EL (cell line): ENCODE measurements around the gene DCTN3.

Source experiments
- DNase-seq: peaks from one replicate; pipeline ENCODE4 v3.0.0-alpha.2; 2016

DCTN3 gene

DNA sequence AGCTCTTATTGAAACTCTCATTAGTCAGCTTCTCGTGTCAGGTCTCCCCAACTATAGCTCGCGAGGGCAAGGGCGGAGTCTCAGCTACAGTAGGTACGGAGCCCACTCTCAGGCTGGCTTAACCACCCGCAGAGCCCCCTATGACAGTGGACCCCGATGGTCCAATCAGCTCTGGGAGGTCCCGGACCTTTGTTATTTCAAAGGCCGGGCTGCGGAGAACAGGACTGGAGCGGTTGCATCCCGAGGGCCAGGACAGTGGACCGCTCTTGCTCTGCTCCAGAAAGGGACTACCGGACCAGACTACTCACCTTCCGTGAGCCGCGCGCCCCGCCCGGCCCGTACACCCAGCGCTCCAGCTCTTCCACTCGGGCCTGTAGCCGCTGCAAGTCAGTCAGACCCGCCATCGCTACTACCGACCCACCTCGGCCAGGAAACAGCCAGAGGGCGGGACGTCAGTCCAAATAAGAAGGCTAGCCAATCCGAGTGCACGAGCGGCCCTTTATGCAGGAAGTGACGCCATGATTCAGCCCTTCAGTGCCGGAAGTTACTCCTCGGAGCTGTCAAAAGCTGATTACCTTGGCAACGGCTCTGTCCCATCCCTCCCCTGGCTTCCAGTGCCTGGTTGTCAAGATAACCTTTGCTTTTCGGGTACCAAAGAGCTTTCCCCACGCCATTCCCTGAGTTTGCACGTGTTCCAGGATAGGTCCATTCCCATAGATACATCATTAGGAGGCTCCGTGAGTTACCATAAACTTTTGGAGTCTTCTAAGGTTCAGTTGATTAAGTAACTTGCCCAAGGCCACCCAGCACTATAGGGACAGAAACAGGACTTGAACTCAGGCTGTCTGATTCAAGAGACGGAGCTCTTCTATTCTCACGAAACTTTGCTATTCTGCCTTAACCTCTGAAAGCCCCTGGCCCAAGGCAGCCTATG is at the start of gene DCTN3:
DCTN3 (minus strand) TSS at position 435 of the 934 bp plus-strand sequence; CDS start at position 404, 31 bp downstream.
- peak; percentile 96 for DNase-seq

DNA sequence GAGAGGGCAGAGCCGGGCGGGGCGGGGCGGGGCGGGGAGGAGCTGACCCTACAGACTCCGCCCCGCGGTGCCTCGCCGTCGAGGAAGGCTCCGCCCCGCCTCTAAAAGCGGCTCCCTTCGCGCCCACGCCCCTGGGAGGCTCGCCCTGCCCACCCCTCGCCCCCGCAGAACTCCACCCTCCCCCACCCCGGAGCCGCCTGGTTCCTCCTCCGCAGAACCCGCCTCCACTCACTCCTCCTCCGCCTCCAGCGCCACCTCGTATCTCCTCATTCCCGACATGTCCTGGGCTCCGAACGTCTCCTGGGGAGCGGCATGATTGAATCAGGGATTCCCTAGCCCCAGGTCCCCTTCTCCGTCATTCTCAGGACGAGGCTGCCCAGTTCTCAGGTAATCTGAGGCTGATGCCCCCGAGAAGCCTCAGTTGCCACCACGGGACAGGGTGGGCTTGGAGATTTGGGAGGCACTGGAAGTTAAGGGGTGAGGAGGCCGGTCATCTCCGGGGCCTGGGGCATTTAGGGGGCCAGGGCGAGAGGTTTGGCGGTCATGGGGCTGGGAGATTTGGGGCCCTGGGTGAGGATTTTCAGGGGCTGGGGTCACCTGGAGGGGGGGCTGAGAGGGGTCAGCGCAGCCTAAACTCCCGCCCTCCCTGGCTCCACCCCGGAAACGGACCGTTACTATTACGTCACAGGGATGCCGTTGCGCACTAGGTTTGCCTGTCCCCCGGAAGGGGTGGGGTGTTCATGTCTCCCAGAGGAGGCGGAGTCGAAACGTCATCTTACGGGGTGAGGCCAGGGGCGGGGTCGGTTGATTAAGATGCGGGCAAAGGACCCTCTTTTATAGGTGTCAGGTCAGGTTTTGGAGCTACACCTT is 45.3 kb upstream of the DCTN3 start:
- DNase-seq, result peak; percentile 96

DNA sequence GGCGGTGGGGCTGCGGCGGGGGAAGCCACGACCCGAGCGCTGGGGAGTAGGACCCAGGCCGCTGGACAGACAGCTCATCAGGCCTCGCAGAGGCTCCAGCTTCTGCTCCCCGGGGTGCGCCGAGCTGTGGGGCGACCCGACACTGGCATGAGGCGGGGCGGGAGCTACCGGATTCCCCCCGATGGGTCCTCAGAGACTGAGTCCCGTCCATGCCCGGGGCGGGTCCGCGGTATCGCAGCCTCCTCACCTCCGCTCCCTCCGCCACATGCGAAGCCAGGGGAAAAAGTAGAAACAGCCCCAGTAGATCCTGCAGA is 44.7 kb upstream of the DCTN3 start:
- no peak for DNase-seq

DNA sequence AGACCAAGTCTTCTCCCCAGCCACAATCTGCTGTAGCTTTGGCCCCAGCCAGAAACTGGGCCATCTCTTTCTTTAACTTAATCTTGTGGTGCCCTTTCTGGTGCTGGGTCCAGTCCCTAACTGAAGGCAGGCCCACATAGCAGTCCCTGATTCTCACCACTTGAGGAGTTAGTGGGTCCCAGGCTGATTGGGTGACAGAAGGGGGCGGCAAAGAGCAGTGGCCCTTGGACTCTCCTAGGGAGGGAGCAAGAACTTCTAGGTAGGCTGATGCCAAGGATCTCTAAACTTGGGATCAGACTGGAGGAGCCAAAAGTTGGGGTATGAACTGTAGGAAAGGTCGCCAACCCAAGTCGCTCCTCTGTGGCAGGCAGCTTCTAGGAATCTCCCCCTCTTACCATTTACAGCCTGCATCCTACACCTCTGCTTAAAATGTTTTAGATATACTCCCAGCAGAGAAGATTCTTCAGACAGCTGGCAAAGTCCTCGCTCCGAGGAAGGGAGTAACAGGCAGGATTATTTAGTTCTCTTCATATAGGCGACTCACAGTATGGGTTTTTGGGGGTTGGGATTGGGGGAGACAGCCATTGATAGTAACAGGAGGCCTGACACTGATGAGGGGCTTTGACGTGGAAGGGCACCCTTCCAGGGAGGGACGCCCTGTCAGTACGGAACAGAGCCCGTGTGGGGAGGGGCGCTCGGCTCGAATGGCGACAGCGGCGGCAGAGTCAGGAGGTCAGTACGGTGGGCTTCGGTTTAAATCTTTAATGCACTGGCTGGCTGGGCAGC is 44.2 kb upstream of the DCTN3 start:
- peak; percentile 83 for DNase-seq

DNA sequence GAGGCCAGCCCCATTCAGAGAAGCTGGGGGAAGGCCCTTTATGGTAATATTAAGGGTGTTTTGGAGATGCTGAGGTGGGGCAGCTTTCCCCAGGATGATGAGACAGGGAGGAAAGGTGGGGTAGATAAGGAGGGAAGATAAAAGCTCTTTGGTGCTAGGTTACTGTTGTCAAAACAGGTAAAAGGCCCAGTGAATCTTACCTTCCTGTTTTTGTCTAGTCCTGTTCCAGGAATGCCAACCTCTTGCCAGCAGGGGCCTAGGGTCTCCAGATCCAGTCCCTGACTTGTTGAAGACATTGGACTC is 43.0 kb upstream of the DCTN3 start:
- DNase-seq, result no peak

DNA sequence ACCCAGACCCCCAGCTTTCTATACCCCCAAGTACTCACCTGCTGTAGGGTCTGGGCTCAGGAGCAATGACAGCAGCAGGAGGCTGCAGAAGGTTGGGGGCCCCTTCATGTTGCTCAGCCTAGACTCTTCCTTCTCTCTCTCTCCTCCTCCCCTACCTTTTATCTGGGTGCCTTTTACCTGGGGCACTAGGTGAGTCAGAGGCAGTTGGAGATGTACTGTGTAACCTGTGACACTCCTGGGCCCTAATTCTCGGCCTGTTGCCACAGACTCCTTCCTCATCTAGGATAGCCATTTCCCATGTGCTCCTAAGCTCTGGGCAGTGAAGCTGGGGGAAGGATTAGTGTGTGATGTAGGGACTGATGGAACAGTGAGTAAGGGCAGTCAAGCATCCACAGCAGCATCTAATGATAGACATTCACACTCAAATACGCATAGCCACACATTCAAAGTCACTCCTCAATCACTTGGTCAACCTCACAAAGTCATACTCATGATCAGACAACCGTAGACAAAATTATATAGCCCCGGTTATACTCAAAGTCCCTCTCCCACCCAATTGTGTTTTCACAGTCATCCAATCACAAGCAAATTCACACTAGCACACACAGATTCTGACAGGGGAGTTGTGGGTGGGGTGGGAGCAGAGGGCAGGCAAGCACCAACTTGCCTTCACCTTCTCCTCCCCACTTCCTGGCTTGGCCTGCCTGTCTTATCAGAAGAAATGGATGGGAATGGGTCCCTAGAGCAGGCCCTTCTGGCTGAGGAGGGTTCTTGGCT is 42.4 kb upstream of the DCTN3 start, which contains the start of gene CCL27:
CCL27 (minus strand) TSS at position 132 of the 777 bp plus-strand sequence; CDS start at position 108, 24 bp downstream.
- no peak for DNase-seq

DNA sequence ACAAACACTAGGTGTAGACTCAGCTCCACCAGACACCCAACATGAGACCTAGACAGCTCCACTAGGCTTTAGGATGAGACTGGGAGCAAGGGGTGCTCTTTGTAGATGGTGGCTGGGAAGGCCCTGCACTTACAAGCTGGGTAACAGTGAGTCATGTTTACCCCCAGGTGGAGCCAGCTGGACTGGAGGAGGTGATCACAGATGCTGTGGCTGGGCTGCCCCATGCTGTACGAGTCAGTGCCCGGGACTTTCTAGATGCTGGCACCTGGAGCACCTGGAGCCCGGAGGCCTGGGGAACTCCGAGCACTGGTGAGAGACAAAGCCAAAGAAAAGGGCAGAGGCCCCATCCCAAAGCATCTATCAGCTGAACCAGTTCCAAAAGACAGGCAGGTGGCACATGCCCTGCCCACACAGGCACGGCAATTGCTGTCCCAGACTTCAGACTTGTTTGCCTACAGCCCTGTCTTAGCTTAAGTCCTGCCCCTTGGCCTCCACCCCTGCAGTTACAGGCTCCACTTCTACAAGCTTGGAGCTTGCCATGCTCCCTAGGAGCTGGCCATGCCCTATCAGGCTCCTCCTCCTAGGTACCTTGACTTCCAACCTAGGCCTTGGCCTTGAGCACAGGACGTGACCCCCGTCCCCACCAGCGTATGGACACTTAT is 39.4 kb upstream of the DCTN3 start:
- no peak for DNase-seq

DNA sequence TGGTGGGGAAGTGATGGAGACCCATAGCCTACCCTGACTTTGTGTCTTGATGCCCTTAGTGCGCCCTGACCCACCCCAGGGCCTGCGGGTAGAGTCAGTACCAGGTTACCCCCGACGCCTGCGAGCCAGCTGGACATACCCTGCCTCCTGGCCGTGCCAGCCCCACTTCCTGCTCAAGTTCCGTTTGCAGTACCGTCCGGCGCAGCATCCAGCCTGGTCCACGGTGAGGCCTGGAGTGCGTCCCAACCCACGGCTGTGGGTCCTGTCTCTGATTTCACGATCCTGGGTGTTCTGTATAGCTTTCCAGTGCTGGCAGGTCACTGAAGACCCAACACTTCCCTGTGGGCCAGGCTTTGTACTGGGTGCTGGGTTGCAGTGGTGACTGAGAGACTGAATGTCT is 38.2 kb upstream of the DCTN3 start:
- DNase-seq, result no peak

DNA sequence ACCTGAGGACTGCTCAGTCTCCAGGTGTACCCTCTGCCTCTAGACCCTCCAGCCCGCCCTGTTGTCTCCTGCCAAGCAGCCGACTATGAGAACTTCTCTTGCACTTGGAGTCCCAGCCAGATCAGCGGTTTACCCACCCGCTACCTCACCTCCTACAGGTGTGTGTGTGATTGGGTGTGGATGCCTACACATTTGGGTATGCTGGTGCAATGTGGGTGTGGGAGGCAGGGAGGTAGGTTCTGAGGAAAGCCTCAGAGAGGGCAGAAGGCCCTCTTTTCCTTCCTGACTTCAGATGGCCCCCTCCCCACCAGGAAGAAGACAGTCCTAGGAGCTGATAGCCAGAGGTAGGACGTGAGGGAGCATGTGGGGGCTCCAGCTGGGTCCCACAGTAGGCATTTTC is 36.7 kb upstream of the DCTN3 start:
- no peak for DNase-seq

DNA sequence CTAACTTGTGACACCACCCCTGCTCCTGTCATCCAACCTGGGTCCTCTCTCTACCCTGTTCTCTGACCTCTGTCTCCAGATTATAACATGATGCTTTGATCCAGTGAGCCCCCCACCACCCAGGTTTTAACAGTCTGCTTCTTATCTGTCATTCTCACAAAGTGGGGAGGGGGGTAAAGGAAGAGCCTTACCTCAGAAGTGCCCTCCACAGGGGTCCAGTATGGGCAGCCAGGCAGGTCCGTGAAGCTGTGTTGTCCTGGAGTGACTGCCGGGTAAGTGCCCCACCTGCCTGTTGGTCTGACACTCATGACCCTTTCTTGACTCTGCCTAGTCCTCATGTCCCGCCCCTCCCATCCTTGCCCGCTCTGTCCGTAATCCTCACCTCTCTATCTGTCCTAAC is 35.1 kb upstream of the DCTN3 start:
- no peak for DNase-seq

DNA sequence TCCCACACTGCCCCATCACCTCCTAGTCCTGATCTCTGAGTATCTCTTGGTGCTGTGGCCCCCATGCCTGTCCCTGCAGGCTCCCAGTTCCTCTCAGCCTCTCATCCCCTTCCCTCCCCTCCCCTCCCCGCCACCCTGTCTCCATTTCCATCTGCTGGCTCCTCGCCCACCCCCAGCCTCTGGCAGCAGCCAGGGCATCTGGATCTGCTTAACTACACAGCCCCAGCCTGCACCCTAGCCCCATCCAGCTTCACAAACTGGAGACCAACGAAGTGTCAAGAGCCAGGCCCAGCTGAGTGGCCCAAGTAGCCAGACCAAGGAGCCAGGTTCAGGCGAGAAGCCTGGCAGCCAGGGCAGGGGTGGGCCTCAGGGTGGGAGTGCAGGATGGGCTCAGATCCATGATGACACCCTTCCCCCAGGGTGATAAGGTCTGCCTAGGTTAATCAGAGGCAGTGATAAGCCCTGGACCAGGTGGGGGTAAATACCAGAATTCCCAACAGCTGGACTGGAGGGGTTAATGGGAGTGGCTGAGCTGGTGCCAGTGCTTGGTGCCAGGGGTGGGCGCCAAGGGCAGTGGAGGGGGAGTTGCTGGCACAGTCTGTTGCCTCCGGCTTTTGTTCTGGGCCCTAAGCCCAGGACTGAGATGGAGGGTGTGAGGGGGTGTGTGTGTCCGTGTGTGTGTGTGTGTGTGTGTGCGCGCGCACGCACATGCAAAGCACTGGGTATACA is 34.2 kb upstream of the DCTN3 start:
- peak; percentile 41 for DNase-seq

DNA sequence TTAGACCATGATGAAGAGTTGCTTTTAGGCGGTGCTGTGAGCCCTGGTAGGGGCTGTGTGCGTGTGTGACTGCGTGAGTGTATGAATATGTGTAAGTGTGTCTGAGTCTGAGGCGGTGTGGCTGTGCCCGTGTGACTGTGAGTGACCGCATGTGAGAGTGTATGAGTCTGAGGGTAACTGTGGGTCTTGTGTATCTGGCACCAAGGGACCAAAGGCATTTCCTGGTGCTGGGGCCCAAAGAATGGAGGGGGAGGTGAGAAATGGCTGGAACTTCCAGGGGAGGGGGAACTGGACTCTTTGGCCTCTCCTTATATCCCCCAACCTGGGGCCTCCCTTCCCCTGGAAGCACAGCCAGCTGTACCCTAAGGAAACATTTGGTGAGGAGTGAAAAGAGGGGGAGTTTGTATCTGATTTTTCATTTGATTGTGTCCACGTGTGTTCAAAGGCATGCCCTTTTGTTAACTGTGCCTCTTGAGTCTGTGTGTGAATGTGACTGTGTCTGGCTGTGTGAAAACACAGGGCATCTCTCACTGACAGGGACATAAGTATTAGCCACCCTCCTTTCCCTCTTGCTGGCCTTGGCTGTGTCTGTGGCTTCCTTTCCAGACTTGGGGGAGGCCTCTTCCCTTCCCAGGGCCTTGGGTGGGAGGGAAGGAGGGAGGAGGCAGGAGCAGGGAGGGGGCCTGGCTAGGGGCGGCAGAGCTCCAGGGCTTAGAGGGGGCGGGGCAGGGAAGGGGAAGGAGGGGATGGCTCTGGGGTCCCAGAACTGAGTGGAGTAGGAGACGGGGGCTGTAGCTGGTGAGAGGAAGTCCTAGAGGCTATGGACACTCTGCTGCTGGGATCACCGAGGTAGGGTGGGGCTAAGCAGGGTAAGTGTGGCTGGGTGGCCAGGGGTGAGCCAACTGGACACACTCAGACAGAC is 33.1 kb upstream of the DCTN3 start:
- DNase-seq, result no peak

DNA sequence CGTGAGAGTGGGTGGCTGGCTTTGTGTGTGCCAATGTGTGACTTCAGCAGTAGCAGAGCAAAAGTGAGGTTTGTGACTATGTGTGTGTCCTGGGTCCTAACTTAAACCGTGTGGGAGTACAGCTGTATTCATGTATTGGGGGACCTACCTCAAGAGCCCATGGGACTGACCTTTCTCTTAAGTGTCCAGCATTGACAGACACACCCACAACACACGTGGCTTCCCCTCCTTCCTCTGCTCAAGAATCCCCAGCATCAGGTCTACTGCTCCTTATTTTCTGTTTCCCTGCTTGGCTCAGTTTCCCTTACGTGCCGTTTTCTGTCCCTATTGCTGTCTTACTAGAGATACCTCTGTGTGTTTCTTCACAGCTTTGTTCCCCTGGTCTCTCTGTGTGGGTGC is 32.3 kb upstream of the DCTN3 start:
- DNase-seq, result no peak

DNA sequence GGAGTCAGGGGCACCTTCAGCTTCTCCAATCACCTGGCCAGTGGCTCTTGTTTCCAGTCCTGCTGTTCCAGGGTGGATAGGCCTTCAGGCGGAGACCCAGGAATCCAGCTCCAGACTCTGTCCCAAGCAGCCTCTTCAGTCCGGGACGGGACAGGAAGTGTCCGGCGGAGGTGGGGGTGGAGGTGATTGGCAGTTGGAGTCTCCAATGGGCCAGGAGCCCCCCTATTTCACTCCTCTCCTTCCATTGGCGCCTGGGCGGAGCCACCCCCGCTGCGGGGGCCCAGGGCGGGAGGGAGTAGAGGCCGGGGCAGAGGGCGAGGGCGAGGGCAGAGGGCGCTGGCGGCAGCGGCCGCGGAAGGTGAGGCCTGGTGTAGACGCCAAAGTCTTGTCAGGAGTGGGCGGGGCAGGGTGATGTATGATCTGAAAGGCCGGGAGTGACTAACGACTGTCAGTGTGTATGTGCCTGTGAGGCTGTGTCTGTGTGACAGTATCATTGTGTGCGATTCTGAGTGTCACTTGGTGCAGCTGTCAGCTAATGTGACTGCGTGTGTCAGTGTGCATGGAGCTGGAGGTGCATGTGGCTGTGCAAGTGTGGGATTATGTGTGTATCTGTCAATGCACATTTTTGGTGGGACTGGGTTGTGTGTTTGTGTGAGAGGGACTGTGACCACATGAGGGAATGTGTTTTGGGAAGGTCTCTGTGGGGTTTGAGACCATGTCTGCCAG is 31.7 kb upstream of the DCTN3 start, which contains the start of gene IL11RA:
IL11RA (plus strand) TSS at position 310 of the 726 bp plus-strand sequence. CDS start 3,033 bp downstream, outside the sequence.
- DNase-seq, result peak; percentile 92

DNA sequence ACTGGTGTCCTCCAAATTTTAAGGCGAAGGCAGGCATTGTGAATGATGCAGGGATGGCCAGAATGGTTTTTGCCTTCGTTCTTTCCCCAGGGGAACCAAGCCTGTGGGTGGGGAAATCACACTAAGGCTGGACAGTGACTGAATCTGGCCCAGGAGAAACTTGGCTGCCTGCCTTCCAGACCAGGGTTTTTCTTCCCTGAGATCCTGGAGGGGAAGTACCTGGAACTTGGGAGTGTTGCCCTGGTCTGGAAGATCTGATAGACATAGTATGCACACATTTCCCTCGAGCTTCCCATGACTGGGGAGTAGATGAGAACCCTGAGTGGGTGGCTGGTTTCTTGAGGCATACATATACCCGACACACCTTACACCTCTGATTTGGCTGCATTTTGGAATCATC is 31.0 kb upstream of the DCTN3 start:
- DNase-seq, result peak; percentile 46

DNA sequence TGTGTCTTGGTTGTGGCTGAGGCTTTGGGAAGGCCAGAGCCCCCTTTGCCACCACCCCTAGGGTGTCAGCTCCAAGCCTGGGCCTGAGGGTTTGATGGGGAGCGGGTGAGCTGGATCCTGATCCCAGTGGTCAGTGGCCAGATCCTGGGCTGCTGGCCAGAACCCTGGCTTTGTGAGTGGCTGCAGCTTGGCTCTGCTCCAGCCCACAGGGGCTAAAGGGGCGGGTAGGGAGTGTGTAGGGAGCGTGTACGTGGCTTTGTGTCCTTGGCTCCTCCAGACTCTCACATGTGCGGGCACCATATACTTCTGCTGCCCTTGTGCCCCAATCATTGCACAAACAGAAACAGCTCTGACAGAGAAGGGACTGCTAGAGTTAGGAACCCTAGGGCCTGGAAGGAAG is 30.5 kb upstream of the DCTN3 start:
- no peak for DNase-seq

DNA sequence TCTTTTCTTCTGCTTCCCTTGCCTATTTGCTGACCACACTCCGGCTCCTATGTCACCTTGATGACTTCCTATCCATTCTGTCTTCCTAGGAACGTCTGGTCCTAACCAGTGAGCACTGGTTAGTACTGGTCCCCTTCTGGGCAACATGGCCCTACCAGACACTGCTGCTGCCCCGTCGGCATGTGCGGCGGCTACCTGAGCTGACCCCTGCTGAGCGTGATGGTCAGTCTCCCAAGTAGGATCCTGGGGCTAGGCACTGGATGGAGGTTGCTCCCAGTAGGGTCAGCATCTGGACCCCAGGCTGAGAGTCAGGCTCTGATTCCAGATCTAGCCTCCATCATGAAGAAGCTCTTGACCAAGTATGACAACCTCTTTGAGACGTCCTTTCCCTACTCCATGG is 28.4 kb upstream of the DCTN3 start:
- DNase-seq, result no peak

DNA sequence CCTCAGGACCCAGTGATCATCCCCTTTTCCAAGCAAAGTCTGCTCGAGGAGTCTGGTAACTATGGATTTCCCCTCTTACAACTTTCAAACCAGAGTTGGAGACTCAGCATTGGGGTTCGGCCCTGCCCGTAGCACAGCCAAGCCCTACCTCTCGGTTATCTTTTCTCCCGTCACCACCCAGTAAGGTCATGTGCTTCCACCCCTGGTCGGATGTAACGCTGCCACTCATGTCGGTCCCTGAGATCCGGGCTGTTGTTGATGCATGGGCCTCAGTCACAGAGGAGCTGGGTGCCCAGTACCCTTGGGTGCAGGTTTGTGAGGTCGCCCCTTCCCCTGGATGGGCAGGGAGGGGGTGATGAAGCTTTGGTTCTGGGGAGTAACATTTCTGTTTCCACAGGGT is 27.4 kb upstream of the DCTN3 start:
- no peak for DNase-seq

DNA sequence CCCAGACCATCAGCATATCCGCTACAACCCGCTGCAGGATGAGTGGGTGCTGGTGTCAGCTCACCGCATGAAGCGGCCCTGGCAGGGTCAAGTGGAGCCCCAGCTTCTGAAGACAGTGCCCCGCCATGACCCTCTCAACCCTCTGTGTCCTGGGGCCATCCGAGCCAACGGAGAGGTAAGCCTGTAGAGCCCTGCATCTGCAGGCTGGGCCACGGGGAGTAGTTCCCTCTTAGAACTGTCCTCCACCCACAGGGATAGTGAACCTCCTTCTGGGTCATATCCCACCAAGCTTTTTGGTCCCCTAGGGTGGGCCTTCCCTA is 26.7 kb upstream of the DCTN3 start:
- no peak for DNase-seq
